ELR (cell line): ENCODE results near the gene FOXK1.
"Not testable (repeated sequence)": the region's sequence is repeated elsewhere in the genome, so short reads cannot be mapped to it uniquely, and the experiment has no call there.

ENCODE experiments used
- DNase-seq: peaks from one replicate; pipeline ENCODE4 v3.0.0-alpha.2; 2015; ENCODE audit warnings: low read depth

FOXK1 gene

DNA sequence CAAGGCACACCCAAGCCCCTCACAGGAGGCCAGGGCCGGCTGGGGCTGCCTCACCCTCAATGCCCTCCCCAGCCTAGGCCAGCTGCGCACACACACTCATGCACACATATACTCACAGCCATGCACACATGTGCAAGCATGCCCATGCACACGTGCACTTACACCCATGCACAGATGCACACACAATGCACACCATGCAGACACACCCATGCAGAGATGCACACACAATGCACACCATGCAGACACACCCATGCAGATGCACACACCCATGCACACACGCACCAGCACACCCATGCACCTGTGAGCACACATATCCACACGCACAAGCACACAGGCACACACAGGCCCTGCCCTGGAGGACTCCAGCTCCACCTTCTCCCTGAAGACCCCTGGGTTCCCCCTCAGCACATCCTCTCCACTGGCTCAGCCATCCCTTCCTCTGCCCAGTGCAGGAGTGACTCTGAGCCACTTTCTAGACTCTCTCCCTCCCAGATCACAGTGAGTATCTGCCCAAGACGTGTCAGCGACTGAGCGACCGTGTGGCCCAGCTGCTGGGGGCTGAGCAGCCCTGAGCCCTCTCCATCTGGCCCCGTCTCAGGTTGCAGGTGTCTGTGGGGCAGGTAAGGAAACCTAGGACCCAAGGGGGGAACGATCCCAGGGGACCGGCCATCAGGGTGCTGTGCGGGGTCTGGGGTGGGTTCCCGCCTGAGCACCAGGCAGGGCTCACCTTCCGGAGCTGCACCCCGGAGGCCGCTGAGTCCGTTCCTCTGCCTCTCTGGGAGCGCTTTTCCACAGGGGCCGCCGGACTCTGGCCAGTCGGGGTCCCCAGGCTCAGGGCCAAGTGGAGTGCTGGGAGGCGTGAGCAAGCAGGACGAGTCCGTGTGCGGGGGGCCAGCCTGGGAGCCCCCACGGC lies 119.1 kb downstream of the FOXK1 start:
- no peak for DNase-seq

DNA sequence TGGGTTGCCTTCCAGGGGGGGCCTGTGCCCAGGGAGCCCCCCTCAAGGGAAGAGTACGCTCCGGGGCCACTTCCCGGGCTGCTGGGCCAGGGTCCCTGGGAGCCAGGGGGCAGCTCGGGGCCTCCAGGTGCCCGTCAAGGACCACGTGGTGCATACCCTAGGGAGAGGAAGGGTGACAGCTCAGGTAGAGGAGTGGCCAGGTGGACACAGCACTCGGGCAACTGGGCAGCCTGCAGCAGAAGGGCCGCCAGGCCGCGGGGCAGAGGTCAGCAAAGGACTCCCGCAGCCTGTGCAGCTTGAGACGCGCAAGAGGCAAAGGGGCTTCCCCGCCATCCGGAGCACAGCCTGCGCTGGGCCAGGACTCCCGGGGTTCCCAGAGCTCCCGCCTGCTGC lies 119.7 kb downstream of the FOXK1 start:
- no peak for DNase-seq

DNA sequence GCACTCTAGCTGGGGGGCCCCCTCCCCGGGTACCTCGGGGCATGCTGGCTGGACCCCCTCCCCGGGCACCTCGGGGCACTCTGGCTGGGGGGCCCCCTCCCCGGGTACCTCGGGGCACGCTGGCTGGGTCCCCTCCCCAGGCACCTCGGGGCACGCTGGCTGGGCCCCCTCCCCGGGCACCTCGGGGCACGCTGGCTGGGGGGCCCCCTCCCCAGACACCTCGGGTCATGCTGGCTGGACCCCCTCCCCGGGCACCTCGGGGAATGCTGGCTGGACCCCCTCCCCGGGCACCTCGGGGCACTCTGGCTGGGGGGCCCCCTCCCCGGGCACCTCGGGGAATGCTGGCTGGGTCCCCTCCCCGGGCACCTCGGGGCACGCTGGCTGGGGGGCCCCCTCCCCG lies 120.5 kb downstream of the FOXK1 start:
- not testable (repeated sequence) for DNase-seq

DNA sequence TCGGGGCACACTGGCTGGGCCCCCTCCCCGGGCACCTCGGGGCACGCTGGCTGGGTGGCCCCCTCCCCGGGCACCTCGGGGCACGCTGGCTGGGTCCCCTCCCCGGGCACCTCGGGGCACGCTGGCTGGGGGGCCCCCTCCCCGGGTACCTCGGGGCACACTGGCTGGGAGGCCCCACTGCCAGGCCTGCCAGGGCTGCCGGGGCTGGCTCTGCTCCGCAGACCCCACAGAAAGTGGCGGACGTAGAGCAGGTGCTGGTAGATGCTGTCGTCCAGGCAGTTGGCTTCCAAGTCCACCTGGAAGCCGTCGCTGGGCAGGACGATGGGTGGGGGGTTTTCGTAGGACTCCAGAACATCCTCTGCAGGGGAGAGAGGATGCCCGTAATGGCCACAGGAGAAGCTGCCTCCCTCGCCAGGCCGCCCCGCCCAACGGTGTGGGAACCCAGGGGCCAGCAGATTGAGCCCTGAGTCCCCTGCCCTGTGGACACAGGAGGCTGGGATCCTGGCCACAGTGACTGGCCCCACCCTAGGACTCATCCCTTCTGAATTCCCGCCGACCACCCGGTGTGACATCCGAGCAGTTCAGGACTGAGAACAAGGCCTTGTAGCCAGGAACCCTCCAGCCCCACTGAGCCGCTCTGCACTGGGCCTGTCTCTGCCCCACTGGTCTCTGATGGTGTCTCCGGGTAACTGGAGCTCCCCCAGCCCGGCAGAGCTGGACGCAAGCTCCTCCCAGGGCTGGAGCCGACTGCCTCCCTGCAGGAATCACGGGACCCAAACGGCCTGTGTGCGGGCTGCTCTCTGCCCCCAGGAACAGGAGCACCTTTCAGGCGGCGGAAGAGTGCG lies 121.5 kb downstream of the FOXK1 start:
- DNase-seq: no peak

DNA sequence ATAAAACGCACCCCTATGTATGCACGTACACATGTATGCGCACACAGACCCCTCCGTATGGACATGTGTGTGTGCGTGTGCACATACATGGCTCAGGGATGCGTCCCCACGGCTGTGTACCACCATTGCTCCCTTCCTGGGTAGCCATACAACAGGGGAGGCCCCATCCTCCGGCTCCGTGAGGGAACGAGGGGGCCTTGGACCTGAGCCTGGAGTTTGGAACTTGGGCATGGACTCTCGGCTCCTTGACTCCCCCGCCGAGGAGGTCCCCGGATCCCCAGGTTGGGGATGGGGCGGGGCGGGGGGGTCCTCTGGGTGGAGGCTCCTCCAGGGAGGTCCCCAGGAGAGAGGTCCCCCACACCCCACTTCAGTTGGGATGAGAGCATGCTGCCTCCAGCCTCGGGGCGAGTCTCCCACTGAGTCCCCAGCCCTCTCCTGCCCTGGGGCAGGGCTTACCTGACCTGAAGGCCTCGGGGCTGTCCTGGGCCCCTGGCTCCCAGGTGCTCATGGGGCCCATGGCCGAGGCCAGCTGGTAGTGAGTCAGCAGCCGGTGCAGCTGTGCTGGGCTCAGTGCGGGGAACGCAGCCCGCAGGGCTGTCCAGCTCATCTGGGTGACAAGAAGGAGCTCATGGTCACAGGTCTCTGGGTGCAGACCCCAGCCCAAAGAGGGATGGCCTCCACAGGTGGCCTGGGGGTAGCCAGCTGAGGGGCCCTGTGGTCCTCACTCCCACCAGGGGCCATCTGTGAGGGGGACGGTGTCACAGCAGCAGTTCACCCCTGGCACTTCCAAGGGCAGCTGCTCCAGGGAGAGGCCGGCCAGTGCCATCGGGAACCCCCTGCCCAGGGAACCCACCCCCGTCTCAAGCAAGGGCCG lies 123.3 kb downstream of the FOXK1 start:
- no peak for DNase-seq

DNA sequence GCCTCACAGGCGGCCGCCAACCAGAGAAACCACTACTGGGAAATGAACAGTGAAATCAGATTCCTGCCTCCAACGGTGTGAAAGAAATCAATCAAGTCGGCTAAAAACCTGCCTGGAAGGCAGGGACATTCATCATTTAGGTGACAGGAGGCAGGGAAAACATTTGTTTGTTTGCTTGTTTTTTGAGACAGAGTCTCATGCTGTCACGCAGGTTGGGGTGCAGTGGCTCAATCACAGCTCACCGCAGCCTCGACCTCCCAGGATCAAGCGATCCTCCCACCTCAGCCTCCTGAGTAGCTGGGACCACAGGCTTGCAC lies 123.8 kb downstream of the FOXK1 start:
- no peak for DNase-seq

DNA sequence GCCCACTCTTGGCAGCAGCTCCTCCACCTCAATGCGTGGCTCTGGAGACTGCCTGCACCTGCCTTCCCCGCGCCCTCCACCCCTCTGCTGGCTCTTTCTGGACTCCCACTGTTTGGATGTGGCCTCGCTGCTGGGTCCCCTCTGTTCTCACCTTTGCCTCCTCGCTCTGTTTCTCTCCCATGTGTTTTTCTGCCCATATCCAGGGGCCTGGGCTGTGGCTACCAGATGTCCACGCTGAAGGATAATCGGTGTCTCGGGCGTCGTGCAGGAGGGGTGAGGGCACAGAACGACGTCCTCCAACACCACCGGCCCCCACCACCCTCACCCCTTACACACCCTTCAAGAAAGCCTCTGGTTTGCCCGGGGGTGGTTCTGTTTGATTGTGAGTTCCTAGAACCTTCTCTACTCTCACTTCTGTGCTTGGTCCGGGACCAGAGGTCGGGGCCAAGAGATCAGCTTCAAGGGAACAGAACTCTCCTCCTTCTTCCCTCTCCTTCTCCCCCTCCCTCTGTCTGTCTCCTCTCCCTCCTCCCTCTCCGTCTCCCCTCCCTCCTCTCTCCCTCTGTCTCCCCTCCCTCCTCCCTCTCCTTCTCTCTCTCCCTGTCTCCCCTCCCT lies 125.0 kb downstream of the FOXK1 start:
- no peak for DNase-seq

DNA sequence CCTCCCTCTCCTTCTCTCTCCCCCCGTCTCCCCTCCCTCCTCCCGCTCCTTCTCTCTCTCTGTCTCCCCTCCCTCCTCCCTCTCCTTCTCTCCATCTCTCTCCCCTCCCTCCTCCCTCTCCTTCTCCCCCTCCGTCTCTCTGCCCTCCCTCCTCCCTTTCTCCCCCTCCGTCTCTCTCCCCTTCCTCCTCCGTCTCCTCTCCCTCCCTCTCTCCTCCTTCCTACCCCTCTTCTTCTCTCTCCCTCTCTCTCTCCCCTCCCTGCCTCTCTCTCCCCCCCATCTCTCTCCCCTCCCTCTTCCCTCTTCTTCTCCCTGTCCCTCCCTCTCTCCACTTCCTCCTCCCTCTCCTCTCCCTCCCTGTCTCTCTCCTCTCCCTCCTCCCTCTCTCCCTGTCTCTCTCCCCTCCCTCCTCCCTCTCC lies 125.5 kb downstream of the FOXK1 start:
- no peak for DNase-seq

DNA sequence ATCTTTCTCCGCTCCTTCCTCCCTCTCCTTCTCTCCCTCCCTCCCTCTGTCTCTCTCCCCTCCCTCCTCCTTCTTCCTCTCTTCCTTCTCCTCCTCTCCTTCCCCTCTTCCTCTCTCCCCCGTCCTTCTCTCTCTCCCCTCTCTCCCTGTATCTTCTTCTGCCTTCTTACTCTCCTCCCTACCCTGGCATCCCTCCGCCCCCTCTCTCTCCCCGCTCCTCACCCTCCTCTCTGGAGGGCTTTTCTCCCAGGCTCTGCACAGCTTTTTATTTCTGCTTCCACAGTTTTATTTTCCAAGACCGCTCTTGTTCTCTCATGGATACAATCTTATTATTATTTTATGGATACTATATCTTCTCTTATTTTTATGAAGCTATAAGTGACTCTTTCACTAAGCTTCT lies 125.9 kb downstream of the FOXK1 start:
- DNase-seq: no peak

DNA sequence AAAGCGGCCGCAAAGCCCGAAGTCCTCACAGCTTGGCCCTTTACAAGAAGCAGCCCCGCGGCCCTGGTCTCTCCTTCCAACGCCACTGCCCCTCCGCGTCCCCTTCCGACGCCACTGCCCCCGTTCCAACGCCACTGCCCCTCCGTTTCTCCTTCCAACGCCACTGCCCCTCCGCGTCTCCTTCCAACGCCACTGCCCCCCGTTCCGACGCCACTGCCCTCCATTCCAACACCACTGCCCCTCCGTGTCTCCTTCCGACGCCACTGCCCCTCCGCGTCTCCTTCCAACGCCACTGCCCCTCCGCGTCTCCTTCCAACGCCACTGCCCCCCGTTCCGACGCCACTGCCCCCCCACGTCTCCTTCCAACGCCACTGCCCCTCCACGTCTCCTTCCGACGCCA lies 126.5 kb downstream of the FOXK1 start:
- DNase-seq: no peak

DNA sequence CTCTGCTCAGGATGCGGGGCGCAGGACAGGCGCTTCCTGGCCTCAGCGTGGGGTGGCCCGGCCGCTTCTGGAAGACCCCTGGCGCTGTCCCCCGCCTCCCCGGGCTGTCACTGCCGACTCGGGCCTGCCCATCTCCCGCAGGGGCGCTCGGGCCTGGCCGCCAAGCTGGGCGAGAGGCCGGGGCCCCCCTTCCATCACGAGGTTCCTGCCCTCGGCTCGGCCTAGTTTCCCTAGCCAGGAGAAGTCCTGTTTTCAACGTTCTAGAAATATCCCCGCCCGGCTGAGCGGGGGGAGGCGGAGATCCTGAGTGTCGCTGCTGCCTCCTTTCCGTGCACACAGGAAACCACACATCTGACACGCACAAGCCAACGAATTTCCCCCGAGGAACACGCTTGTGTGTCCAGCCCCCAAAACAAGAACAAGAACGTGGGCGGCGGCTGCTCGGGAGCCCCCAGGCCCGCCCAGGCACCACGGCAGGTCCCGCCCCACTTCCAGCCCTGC lies 127.0 kb downstream of the FOXK1 start:
- no peak for DNase-seq

DNA sequence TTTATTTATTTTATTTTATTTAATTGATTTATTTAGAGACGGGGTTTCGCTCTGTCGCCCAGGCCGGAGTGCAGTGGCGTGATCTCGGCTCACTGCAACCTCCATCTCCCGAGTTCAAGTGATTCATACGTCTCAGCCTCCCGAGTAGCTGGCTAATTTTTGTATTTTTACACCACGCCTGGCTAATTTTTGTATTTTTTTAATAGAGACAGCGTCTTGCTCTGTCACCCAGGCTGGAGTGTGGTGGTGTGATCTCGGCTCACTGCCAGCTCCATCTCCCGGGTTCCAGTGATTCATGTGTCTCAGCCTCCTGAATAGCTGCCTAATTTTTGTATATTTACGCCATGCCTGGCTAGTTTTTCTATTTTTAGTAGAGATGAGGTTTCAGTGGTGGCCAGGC lies 127.6 kb downstream of the FOXK1 start:
- DNase-seq: no peak

DNA sequence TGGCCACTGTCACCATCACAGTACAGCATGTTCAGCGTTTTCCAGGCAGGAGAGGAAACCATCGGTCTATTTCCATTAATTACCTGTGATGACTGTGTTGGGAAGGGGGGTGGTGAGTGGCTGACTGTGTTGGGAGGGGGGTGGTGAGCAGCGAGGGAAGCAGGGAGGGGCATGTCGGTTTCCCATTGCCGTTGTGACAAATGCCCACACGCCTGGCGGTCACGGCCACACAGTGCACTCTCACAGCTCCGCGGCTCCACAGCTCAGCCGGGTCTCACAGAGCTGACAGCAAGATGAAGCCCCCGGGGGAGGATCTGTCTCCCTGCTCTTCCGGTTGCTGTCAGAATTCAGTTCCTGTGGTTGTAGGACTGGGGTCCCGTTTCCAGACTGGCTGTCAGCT lies 132.3 kb downstream of the FOXK1 start:
- DNase-seq: no peak

DNA sequence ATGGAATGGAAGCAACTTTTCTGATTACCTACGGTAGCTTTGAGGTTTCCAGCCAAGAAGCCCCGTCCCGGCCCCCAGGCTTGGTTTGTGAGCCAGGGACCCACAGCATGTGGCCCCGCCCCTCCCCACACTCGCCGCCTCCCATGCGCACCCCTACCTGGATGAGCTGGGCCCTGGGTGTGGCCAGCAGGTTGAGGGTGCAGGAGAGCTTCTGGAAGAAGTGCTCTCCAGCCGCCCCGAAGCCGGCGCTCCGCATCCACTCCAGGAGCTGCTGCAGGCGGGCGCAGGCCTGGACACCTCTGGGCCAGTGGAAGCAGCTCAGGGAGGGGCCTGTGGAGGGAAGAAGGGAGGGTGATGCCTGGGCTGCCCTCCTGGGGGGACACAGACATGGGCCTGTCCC lies 133.0 kb downstream of the FOXK1 start:
- no peak for DNase-seq

DNA sequence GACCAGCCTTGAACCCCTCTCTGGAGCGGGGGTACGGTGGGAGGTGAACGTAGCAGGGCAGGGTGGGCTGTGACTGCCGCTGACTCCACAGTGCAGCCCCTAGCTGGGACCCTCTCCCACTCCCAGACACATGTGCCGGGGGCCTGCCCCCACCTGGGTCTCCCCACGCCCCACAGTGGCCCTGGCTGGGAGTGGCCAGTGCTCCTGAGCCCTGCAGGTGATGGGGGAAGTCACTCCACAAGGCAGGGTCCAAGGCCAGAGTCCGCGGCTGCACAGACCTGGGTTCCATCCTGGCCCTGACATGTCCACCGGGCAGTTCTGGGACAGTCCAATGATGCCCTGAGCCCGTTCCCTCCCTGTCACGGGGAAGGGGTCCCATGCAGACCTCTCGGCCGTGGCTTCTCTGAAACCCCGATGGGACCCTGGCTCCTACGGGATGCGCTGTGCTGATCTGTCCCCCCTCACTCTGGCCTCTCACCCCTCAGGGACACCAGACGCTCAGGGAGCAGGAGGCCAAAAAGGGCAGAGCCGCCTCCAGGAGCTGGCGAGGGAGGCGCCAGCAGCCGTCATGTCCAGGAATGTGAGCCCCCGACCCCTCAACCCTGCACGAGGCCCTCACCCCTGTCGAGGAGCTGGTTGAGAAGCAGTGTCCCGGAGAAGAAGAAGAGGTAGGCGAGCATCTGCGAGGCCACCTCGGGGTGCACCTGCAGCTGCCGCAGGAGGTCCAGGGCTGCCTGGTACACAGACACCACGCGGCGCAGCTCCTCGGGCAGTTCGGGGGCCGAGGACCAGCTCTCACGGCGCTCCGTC lies 133.7 kb downstream of the FOXK1 start:
- DNase-seq: no peak

DNA sequence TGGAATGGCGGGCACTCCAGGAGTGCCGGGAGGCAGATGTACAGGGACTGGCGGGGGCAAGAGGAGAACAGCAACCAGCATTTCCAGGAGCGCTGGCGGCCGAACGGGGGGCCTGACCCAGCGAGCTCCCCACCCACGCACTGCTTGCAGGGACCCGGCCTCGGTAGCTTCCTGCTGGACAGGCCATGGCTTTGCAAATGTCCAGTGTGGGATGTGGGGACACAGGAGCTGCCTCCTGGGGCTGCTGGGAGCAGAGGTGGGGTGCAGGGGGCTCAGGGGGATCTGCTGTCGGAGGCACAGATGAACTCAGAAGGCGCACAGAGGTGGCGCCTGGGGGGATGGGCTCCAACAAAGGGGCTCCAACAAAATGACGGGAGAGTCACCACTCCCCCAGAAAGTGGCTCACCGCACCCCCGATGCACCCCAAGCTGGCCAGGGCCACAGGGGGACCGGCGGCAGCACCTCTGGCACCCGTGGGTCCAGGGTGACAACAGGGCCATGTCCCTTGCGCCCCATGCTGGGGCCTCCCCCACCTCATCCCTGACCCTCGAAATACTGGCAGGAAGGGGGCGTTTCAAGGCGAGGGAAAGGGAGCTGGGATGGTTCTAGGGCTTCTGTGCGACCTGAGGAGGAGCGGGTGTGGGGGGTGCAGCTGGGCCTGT lies 134.5 kb downstream of the FOXK1 start:
- no peak for DNase-seq

DNA sequence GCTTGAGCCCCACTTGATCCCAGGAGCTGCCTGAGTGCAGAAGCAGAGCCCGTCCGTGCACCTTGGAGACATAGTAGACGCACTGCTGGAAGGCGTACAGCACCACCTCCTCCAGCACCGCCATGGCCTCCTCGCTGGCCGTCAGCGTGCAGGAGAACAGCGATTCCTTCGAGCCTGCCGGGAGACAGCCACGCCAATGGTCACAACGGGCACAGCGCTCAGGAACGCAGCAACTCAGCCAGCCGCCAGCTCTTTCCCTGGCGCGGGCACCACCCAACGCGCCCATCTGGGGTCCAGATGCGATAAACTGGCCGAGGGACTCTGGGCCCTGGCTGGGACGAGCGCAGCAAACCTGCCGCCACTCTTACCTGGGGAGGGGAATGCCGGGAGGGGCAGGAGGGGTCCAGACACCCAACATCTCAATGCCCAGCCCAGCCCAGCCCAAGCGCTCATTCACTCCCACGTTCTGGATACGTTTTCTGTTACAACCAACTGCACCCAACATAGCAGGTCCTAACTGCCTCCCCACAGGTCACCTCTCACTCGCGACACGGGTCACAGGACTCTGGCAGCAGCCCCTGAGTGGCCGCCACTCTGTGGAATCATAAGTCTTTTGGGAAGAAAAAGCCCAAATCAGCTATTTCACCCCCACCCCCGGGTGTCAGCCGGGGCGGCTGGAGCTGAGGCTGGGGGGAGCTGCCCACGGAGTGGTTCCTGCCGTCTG lies 135.2 kb downstream of the FOXK1 start:
- no peak for DNase-seq

DNA sequence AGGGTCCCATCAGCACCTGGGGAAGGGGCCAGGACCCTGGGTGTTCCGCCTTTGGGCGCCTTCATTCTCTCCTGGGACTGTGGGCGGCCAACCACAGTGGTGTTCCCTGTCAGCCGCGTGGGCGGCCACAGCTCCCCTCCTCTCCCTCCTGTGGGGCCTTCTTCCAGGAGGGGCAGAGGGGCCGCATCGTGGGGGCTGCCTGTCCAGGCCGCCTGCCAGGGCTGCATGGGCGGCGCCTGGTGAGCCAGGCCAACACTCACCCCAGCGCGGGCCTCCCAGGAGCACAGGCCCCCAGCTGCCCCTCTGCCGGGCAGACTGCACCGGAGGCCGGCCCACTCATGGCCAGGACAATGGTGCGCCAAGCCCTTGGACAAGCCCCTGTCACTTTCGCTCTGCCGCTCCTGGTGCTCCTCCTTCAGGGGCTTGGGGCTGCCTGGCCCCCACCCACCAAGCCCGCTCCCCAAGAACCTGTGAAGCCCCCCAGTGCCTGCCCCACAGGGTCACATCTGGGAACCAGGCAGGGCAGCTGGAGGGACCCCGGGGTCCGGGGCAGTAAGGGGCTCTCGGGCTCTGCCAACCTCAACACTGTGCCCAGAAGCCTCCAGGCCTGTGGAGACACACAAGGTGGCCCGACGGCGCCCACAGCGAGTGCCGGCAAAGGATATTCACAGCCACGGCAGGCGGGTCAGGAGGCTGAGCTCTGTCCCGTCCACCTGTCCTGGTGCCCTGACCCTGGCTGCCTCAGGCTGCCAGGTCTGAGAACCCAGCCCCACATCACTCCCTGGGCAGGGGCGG lies 136.1 kb downstream of the FOXK1 start:
- DNase-seq: no peak
